CD4-positive, alpha-beta T cell treated with Interleukin-6 at 100 ng/mL for 8 hours (primary cell): Measurements from ENCODE around the gene TM7SF2.

Experiments
- DNase-seq: peaks from one replicate; pipeline ENCODE4 v3.0.0-alpha.2; 2020; ENCODE audit warnings: mixed read lengths, low spot score

Gene TM7SF2

GRCh38 chr11:65157336-65157735, 45.7 kb downstream of the TM7SF2 start:
- DNase-seq, result no peak

- DNase-seq, result no peak
Measured at GRCh38 chr11:65159012-65159411, 47.3 kb downstream of the TM7SF2 start.

- DNase-seq, result no peak
Measured at GRCh38 chr11:65160643-65161042, 49.0 kb downstream of the TM7SF2 start.

- DNase-seq, result no peak
Measured at GRCh38 chr11:65163684-65164083, 52.0 kb downstream of the TM7SF2 start.
